Ishikawa (cell line): Measurements from ENCODE around the gene HAUS7.

ENCODE experiments used
- CEBPB ChIP-seq: IDR thresholded peaks from 2 replicates; pipeline ENCODE4 v1.6.1; 2012
- CREB1 ChIP-seq: IDR thresholded peaks from 2 replicates; pipeline ENCODE4 v1.6.1; 2012; ENCODE audit warnings: low read depth
- EGR1 ChIP-seq: IDR thresholded peaks from 2 replicates; pipeline ENCODE4 v1.6.1; 2012
- EP300 ChIP-seq: IDR thresholded peaks from 2 replicates; pipeline ENCODE4 v1.6.1; 2012; ENCODE audit warnings: borderline replicate concordance
- FOXM1 ChIP-seq: IDR thresholded peaks from 2 replicates; pipeline ENCODE4 v1.6.1; 2012; ENCODE audit warnings: low read depth, borderline replicate concordance
- MAX ChIP-seq: IDR thresholded peaks from 2 replicates; pipeline ENCODE4 v1.6.1; 2012
- NFIC ChIP-seq: IDR thresholded peaks from 2 replicates; pipeline ENCODE4 v1.6.1; 2012
- RAD21 ChIP-seq: IDR thresholded peaks from 2 replicates; pipeline ENCODE4 v1.6.1; 2012; ENCODE audit warnings: low read depth
- REST ChIP-seq: IDR thresholded peaks from 2 replicates; pipeline ENCODE4 v1.6.1; 2012; ENCODE audit warnings: low read depth, mild to moderate bottlenecking
- TAF1 ChIP-seq: IDR thresholded peaks from 2 replicates; pipeline ENCODE4 v1.6.1; 2012; ENCODE audit warnings: low read depth, mild to moderate bottlenecking
- TCF12 ChIP-seq: IDR thresholded peaks from 2 replicates; pipeline ENCODE4 v1.6.1; 2012; ENCODE audit warnings: low read depth
- TEAD4 ChIP-seq: IDR thresholded peaks from 2 replicates; pipeline ENCODE4 v1.6.1; 2012
- USF1 ChIP-seq: IDR thresholded peaks from 2 replicates; pipeline ENCODE4 v1.6.1; 2012
- YY1 ChIP-seq: IDR thresholded peaks from 2 replicates; pipeline ENCODE4 v1.6.1; 2012; ENCODE audit warnings: low read depth
- ZBTB7A ChIP-seq: IDR thresholded peaks from 2 replicates; pipeline ENCODE4 v1.6.1; 2012; ENCODE audit warnings: low read depth

HAUS7 gene

GRCh38 chrX:153430796-153431195 lies 39.6 kb downstream of the HAUS7 start:
- no peak for TF ChIP-seq REST
- TF ChIP-seq NFIC: no peak
- TF ChIP-seq RAD21: no peak
- TF ChIP-seq FOXM1: no peak
- no peak for TF ChIP-seq EGR1
- TF ChIP-seq ZBTB7A: no peak
- no peak for TF ChIP-seq TCF12
- no peak for TF ChIP-seq TAF1
- no peak for TF ChIP-seq USF1
- TF ChIP-seq YY1: no peak
- no peak for TF ChIP-seq EP300
- no peak for TF ChIP-seq TEAD4
- TF ChIP-seq CEBPB: no peak
- no peak for TF ChIP-seq CREB1
- no peak for TF ChIP-seq MAX

GRCh38 chrX:153426204-153426603 lies 44.2 kb downstream of the HAUS7 start:
- TF ChIP-seq EP300: no peak
- TF ChIP-seq USF1: no peak
- TF ChIP-seq TAF1: no peak
- TF ChIP-seq CEBPB: no peak
- no peak for TF ChIP-seq YY1
- no peak for TF ChIP-seq TCF12
- TF ChIP-seq EGR1: no peak
- no peak for TF ChIP-seq NFIC
- TF ChIP-seq FOXM1: no peak
- TF ChIP-seq RAD21: no peak
- TF ChIP-seq MAX: no peak
- TF ChIP-seq REST: no peak

- TF ChIP-seq CREB1: no peak
- TF ChIP-seq TAF1: no peak
- no peak for TF ChIP-seq FOXM1
- no peak for TF ChIP-seq TCF12
- TF ChIP-seq RAD21: no peak
- no peak for TF ChIP-seq MAX
- TF ChIP-seq EP300: no peak
- no peak for TF ChIP-seq REST
- no peak for TF ChIP-seq NFIC
- no peak for TF ChIP-seq USF1
- TF ChIP-seq ZBTB7A: no peak
Measured at GRCh38 chrX:153423652-153424051, 46.7 kb downstream of the HAUS7 start.

GRCh38 chrX:153421856-153422255 lies 48.5 kb downstream of the HAUS7 start:
- TF ChIP-seq USF1: no peak
- TF ChIP-seq TAF1: no peak
- TF ChIP-seq TCF12: no peak
- TF ChIP-seq CREB1: no peak
